Testis (tissue), 2 donors: Measurements from ENCODE around the gene P2RX6.

Experiments
- POLR2A ChIP-seq: fragments of 450-650 bp; IDR thresholded peaks from one replicate; pipeline ENCODE4 v1.6.1; 2017; ENCODE audit warnings: antibody characterized with exemption, mild to moderate bottlenecking, moderate library complexity
- TF ChIP-seq, protein P1 (sequence below), 3 experiments: fragments of 450-650 bp in 2 of 3; fragments of 200-600 bp in 1 of 3; sonication (generic) in 1 of 3; IDR thresholded peaks; one replicate each; pipeline ENCODE4 v1.5.1; 2016 to 2019; ENCODE audit warnings: antibody characterized with exemption in 3 of 3, mild to moderate bottlenecking in 2 of 3, moderate library complexity in 1 of 3

DNA sequence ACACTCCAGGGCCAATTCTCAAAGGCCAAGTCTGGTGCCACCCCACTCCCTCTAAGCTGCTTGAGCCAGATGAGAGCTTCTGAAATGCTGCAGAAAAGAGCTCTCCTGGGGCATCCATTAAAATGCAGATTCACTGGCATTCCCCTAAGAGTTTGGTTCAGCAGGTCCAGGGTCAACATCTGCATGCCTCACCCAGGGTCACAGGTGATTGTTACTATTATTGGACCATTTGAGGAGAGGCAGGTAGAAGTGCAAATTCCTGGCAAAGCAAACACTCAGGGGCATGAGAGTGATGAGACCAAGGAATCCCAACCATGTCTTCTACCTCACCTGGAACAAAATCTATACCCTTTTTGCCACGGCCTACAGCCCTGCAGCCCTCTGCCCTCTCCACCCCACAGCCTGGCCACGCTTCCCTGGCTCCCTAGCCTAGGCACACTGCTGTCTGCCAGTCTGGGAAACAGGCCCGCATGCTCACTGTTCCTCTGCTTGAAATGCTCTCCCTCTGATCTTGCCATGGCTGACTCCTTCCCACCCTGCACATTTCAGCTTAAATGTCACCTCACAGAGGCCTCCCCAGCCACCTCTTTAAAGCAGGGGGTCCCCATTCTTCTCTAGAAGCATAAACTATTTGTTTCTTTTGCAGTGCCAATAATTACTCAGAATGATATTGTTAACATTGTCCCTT is 4.4 kb upstream of the P2RX6 start:
- TF ChIP-seq, protein P1, sequence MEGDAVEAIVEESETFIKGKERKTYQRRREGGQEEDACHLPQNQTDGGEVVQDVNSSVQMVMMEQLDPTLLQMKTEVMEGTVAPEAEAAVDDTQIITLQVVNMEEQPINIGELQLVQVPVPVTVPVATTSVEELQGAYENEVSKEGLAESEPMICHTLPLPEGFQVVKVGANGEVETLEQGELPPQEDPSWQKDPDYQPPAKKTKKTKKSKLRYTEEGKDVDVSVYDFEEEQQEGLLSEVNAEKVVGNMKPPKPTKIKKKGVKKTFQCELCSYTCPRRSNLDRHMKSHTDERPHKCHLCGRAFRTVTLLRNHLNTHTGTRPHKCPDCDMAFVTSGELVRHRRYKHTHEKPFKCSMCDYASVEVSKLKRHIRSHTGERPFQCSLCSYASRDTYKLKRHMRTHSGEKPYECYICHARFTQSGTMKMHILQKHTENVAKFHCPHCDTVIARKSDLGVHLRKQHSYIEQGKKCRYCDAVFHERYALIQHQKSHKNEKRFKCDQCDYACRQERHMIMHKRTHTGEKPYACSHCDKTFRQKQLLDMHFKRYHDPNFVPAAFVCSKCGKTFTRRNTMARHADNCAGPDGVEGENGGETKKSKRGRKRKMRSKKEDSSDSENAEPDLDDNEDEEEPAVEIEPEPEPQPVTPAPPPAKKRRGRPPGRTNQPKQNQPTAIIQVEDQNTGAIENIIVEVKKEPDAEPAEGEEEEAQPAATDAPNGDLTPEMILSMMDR (IDR thresholded peaks at IDR 0.05) = no peak
- TF ChIP-seq POLR2A = no peak
